Bronchial smooth muscle cell (primary cell): Measurements from ENCODE around the gene KIT. TPM values are rescaled to one million over a fixed set of nuclear protein-coding genes. Genes with fewer than 3 reads are reported as not detected.

Experiments
- total RNA-seq: library from RNA; depleted of rRNA; stranded (reverse); fragments of >200 nt; gene quantifications from 2 replicates; pipeline ENCODE4 v1.2.1, GENCODE V29; 2014

The KIT gene
- under 0.01 TPM in 2 replicates for total RNA-seq

DNA sequence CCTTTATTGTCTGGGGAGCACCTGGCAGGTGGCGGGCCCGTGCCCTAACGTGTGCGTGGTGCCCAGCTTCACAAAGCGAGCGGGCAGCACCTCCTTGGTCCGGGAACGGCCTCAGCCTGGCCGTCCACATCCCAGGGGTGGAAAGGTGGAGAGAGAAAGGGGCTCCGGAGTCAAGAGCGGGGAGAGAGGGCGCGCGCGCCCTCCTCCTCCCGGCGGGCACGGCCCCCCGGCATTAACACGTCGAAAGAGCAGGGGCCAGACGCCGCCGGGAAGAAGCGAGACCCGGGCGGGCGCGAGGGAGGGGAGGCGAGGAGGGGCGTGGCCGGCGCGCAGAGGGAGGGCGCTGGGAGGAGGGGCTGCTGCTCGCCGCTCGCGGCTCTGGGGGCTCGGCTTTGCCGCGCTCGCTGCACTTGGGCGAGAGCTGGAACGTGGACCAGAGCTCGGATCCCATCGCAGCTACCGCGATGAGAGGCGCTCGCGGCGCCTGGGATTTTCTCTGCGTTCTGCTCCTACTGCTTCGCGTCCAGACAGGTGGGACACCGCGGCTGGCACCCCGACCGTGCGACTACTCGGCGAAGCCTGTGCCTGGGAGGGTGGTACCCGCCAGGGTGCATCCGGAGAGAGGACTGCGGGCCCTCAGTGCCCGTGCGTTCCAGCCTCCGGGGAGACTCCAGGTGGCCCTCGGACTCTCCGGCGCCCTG lies at the start of gene KIT:
Gene KIT (plus strand): TSS at position 407 of the 701 bp plus-strand sequence. CDS start 58 bp downstream, at position 465.

